Ascending aorta (tissue), 2 donors: ENCODE results near the gene PTPRB. TPM values are rescaled to one million over a fixed set of nuclear protein-coding genes. Genes with fewer than 3 reads are reported as not detected.

Experiments
- DNase-seq, 2 donors: peaks; one replicate each; pipeline ENCODE4 v3.0.0-alpha.2; 2019; ENCODE audit warnings: low spot score in 2 of 2
- H3K27ac ChIP-seq, 2 donors: fragments of 200-600 bp; sonication (generic); one replicate each; pipeline ENCODE4 v1.5.1; 2016 to 2017; ENCODE audit warnings: mild to moderate bottlenecking in 1 of 2
- H3K27me3 ChIP-seq: fragments of 200-600 bp; sonication (generic); one replicate; pipeline ENCODE4 v1.5.1; 2017
- H3K36me3 ChIP-seq, 2 donors: fragments of 200-600 bp; sonication (generic); one replicate each; pipeline ENCODE4 v1.5.1; 2016
- H3K4me1 ChIP-seq, 2 donors: fragments of 200-600 bp; sonication (generic); one replicate each; pipeline ENCODE4 v1.5.1; 2016 to 2017; ENCODE audit warnings: mild to moderate bottlenecking in 1 of 2
- H3K4me3 ChIP-seq, 2 donors: fragments of 200-600 bp; sonication (generic); one replicate each; pipeline ENCODE4 v1.5.1; 2016 to 2017; ENCODE audit warnings: mild to moderate bottlenecking in 1 of 2
- H3K9me3 ChIP-seq, 2 donors: fragments of 200-600 bp; sonication (generic); one replicate each; pipeline ENCODE4 v1.5.1; 2016
- intact Hi-C: fragments of 100-400 bp; cut with DNase I; formaldehyde crosslinking; loops from one replicate; pipeline ENCODE4 v1.15.1; 2023
- total RNA-seq: library from RNA; depleted of rRNA; stranded (reverse); fragments of >200 nt; gene quantifications from one replicate; pipeline ENCODE4 v1.1.0, GENCODE V29; 2016
- TF ChIP-seq, protein P1 (sequence below), 3 experiments: fragments of 200-600 bp in 2 of 3; fragments of 450-650 bp in 1 of 3; sonication (generic) in 2 of 3; IDR thresholded peaks; one replicate each; pipeline ENCODE4 v1.5.1; 2016 to 2019; ENCODE audit warnings: antibody characterized with exemption in 3 of 3, mild to moderate bottlenecking in 1 of 3, moderate library complexity in 1 of 3

PTPRB gene
- total RNA-seq, 1 donor from 2014 or later, result 49.5 TPM

DNA sequence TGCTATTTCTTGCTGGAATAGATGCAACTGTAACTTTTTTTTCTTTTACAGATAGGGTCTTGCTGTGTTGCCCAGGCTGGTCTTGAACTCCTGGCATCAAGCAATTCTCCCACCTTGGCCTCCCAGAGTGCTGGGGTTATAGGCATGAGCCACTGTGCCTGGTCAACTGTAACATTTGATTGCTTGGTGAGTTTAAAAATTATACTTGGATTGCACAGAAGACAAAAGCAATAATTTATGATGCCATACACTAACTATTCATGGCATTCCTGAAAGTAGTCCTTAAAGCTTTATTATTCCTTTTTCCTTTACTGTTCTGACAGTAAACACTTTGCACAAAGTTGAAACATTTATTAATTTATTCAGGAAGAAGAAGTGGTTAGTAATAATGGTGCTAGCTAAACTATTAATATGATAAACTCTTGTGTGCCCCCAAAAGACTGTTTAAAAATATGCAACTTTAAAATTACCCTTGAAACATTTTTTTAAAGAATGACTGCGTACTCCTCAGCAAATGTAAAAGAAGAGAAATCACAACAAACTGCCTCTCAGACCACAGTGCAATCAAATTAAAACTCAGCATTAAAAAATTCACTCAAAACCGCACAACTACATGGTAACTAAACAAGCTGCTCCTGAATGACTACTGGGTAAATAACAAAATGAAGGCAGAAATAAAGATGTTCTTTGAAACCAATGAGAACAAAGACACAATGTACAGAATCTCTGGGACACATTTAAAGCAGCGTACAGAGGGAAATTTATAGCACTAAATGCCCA lies 8.3 kb downstream of the PTPRB start:
- Histone ChIP-seq H3K27me3 (no peaks in the 10 kb centered on the region), H3K36me3 (no peaks in the 10 kb centered on the region), H3K27ac (no peak overlapping the region), H3K4me1 (no peaks in the 10 kb centered on the region), H3K4me3 (no peak overlapping the region), H3K9me3 (no peaks in the 10 kb centered on the region)
- TF ChIP-seq, protein P1, sequence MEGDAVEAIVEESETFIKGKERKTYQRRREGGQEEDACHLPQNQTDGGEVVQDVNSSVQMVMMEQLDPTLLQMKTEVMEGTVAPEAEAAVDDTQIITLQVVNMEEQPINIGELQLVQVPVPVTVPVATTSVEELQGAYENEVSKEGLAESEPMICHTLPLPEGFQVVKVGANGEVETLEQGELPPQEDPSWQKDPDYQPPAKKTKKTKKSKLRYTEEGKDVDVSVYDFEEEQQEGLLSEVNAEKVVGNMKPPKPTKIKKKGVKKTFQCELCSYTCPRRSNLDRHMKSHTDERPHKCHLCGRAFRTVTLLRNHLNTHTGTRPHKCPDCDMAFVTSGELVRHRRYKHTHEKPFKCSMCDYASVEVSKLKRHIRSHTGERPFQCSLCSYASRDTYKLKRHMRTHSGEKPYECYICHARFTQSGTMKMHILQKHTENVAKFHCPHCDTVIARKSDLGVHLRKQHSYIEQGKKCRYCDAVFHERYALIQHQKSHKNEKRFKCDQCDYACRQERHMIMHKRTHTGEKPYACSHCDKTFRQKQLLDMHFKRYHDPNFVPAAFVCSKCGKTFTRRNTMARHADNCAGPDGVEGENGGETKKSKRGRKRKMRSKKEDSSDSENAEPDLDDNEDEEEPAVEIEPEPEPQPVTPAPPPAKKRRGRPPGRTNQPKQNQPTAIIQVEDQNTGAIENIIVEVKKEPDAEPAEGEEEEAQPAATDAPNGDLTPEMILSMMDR (IDR thresholded peaks at IDR 0.05), result no peak
- intact Hi-C loops, result no loop called here
- no peak for DNase-seq

DNA sequence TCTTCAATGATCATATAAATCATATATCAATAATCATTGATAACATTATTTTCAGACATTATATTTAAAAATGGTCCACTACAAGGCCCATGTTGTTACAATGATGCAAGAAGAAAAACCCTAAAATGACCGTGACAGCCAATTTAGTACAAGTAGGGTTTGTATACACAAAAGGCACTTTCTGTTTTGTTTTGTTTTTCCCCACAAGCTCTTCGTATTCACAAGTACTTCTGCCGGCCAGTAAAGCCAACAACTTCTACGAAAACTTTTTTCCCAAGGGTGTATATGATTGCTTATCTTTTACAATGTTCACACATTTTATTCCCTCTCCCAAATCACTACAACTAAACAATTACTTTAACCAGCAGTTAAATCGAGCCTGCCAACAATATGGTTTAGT lies 9.6 kb downstream of the PTPRB start:
- H3K4me3 ChIP-seq, result no peak overlapping the region
- no peak for DNase-seq
- no peaks in the 10 kb centered on the region for H3K36me3 ChIP-seq
- H3K4me1 ChIP-seq, result no peaks in the 10 kb centered on the region
- H3K27me3 ChIP-seq, result no peaks in the 10 kb centered on the region
- TF ChIP-seq, protein P1 (IDR thresholded peaks at IDR 0.05), result no peak
- no peak overlapping the region for H3K27ac ChIP-seq
- intact Hi-C loops, result no loop called here
- no peaks in the 10 kb centered on the region for H3K9me3 ChIP-seq

DNA sequence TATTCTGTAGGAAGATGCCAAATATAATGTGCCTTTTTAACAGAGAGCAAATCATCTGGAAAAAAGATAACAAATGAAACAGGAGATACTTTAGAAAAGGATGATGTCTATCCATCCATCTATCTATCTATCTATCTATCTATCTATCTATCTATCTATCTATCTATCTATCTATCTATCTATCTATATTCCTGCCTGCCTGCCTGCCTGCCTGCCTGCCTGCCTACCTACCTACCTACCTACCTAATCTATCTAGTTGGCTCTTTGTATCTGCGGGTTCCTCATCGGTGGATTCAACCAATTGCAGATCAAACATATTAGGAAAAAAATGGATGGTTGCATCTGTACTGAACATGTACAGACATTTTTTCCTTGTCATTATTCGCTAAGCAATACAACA lies 11.0 kb downstream of the PTPRB start:
- no peak overlapping the region for H3K27ac ChIP-seq
- H3K27me3 ChIP-seq, result no peaks in the 10 kb centered on the region
- DNase-seq, result no peak
- TF ChIP-seq, protein P1 (IDR thresholded peaks at IDR 0.05), result no peak
- H3K36me3 ChIP-seq, result no peaks in the 10 kb centered on the region
- H3K4me1 ChIP-seq, result no peaks in the 10 kb centered on the region
- no peak overlapping the region for H3K4me3 ChIP-seq
- H3K9me3 ChIP-seq, result no peaks in the 10 kb centered on the region
- intact Hi-C loops, result no loop called here

DNA sequence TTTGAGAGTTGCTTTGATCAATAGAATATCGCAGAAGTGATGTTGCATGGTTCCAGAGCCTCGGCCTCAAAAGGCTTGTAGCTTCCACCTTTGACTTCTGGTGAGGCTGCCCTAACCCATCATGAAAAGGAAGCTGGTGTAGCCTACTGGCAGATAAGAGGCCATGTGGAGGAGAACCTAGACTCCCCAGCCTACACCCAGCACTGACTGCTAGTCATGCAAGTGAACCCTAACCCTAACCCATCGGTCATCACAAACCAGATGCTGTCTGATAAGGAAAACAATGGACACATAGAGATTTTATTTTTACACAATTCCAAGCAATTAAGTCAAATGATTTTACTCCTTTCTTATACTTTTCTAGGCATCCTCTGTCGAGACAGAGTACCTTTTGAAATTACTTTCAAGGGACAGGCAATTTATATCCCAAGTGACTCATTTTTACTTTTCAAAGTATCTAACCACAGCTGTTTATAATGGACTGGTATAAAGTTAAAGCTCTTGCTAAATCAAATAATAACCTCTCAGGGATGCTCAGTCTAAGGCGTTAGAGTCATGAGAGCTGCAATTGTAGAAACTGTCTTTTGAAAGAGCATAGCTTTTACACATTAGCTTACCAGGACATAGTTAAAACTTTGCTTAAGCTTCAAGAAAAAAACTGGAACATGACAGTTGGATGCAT lies 17.6 kb downstream of the PTPRB start:
- no peaks in the 10 kb centered on the region for H3K9me3 ChIP-seq
- TF ChIP-seq, protein P1 (IDR thresholded peaks at IDR 0.05), result no peak
- no peak overlapping the region for H3K27ac ChIP-seq
- intact Hi-C loops, result no loop called here
- no peak for DNase-seq
- H3K4me1 ChIP-seq, result no peaks in the 10 kb centered on the region
- no peaks in the 10 kb centered on the region for H3K27me3 ChIP-seq
- no peak overlapping the region for H3K4me3 ChIP-seq
- no peaks in the 10 kb centered on the region for H3K36me3 ChIP-seq

DNA sequence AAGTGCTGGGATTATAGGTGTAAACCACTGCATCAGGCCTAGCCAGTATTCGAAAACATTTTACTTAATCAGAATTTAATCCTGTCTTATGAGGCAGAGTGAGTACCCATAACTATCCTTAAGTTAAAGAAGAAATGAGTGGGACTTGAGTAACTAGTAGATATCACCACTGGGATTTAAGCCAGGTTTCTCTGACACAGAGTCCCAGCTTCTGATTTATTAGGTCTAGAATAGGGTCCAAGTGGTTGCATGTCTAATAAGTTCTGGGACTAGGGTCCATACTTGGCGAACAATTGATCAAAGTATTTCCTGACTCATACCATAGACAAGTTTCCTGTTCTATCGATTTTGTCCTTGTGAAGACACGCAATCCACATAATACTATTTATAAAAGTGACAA lies 18.9 kb downstream of the PTPRB start:
- Histone ChIP-seq H3K4me3 (no peak overlapping the region), H3K4me1 (no peaks in the 10 kb centered on the region), H3K36me3 (no peaks in the 10 kb centered on the region), H3K27ac (no peak overlapping the region), H3K9me3 (no peaks in the 10 kb centered on the region), H3K27me3 (no peaks in the 10 kb centered on the region)
- DNase-seq, result no peak
- intact Hi-C loops, result no loop called here
- TF ChIP-seq, protein P1 (IDR thresholded peaks at IDR 0.05), result no peak
